ENCODE results near the gene BPIFB1.

The BPIFB1 gene

GRCh38 chr20:33337119-33337518 lies 54.1 kb downstream of the BPIFB1 start:
- H3K27ac ChIP-seq, result no peak overlapping the region
- no peak for TF ChIP-seq CTCF (conservative IDR thresholded peaks at IDR 0.05)

- no peak for TF ChIP-seq CTCF (conservative IDR thresholded peaks at IDR 0.05)
- no peak overlapping the region for H3K27ac ChIP-seq
Observed at GRCh38 chr20:33337531-33338165, 54.6 kb downstream of the BPIFB1 start.

- H3K27ac ChIP-seq, result no peak overlapping the region
- no peak for TF ChIP-seq CTCF (conservative IDR thresholded peaks at IDR 0.05)
Observed at GRCh38 chr20:33338467-33339258, 55.6 kb downstream of the BPIFB1 start.

- no peak for TF ChIP-seq CTCF (conservative IDR thresholded peaks at IDR 0.05)
- H3K27ac ChIP-seq, result no peak overlapping the region
Observed at GRCh38 chr20:33339515-33340058, 56.6 kb downstream of the BPIFB1 start.

GRCh38 chr20:33343521-33343920 lies 60.5 kb downstream of the BPIFB1 start:
- no peak overlapping the region for H3K27ac ChIP-seq
- TF ChIP-seq CTCF (conservative IDR thresholded peaks at IDR 0.05), result no peak

GRCh38 chr20:33345342-33345741 lies 62.3 kb downstream of the BPIFB1 start:
- TF ChIP-seq CTCF (conservative IDR thresholded peaks at IDR 0.05), result no peak
- no peak overlapping the region for H3K27ac ChIP-seq

- no peak for TF ChIP-seq CTCF (conservative IDR thresholded peaks at IDR 0.05)
- no peak overlapping the region for H3K27ac ChIP-seq
Observed at GRCh38 chr20:33348136-33348937, 65.3 kb downstream of the BPIFB1 start.

Data from VCaP (cell line).